Superior temporal gyrus (tissue), 1 donor: ENCODE measurements around the gene IGSF5.

Source experiments
- DNase-seq: peaks from one replicate; pipeline ENCODE4 v3.0.0-alpha.2; 2016; ENCODE audit errors: extremely low spot score

IGSF5 gene

DNA sequence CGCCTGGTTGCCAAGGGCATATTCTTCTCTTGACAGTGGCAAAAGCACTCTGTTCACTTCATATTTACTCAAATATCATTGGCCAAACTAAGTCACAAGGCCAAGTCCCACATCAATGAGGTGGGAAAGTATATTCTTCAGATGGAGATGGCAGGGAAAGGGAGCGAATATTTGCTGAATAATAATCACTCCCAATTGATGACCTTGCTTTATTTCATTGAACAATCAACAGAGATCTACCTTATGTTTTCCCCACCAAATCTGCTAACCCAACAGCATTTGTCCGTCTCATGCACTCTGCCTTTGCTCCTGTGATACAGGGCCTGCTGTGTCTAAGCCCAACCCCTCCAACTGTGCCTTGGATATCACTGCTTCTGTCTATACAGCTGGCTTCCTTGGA is 77.1 kb downstream of the IGSF5 start:
- no peak for DNase-seq

DNA sequence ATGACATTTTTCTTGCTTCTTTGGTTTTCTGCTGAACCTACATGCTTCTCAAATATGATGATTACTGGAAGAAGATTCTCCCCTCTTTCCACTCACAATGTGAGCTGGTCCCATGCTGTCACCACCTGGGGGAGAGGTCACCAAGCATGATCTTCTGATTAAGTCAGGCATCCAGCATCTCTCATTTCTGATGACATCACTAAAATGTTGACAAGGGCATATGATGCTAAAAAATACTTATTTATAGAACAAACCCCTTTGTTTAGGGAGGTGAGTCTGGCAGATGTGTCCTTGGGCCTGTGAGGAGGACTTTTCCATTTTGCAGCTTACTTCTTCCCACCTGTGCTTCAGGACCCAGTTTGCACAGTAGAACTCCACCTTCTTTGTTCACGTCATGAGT is 80.3 kb downstream of the IGSF5 start:
- DNase-seq, result no peak

DNA sequence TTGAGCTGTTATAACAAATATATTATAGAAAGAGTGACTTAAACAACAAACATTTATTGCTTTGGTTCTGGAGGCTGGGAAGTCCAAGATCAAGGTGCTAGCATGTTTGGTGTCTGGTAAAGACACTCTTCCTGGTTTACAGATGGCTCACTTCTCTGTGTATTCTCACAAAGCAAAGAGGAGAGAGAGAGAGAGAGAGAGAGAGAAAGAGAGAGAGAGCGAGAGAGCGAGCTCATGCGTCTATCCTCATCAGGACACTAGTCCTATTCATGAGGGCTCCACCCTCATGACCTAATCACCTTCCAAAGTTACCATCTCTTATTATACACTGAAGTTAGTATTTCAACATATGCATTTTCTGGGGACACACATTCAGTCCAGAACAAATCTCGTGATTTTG is 89.6 kb downstream of the IGSF5 start:
- no peak for DNase-seq

DNA sequence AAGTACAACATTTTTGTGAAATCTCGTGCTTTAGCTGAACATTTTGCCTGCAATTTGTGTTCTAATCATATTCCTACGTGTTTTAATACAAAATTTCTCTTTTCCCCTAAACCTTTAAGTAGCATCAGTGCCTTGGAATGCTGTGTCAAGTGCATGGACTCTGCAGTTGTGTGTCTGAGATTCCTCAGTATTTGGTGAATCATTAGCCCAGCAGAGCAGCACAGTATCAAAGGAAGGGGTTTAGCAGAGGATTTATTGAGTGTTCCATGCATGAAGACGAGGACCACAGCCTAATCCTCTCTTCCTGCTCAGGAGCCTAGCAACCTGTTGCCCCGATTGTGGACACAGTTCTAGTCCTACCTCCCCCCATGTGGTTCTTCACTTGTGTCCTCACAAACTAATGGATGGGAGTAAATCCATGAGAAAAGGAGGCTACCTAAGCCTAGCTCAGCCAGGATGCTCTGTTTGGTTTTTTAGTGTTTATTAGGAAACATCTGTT is 92.9 kb downstream of the IGSF5 start:
- no peak for DNase-seq

DNA sequence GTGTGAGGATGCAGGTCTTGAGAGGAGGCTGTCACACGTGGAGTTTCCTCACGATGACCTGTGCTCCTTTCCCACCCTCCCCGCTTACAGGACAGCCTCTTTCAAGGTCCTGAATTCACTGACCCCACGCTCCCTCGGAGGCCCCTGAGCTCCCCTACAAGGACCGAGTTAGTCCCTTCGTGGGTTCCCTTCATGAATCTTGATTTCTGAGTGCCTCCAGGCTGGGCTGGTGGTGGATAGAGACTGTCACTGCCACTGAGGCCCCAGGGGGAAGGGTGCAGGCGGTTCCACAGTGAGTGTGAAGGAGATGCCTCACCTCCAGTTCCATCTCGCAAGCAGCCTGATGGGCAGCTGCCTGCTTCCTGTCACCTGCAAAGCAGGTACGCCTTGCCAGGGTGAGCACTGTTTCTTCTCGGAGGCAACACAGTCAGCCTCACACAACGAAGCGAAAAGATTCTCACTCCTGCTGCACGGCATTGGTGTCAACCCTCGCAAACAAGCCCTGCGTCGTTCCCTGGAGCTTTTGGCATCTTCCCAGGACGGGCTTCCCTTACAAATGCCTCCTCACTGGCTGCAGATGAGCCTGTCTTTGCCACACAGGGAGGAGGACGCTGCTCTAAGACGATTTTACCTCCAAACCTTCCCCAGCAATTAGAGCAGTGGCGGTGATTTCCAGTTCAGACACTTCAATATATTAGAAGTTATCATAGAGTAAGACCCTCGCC is 95.6 kb downstream of the IGSF5 start:
- no peak for DNase-seq

DNA sequence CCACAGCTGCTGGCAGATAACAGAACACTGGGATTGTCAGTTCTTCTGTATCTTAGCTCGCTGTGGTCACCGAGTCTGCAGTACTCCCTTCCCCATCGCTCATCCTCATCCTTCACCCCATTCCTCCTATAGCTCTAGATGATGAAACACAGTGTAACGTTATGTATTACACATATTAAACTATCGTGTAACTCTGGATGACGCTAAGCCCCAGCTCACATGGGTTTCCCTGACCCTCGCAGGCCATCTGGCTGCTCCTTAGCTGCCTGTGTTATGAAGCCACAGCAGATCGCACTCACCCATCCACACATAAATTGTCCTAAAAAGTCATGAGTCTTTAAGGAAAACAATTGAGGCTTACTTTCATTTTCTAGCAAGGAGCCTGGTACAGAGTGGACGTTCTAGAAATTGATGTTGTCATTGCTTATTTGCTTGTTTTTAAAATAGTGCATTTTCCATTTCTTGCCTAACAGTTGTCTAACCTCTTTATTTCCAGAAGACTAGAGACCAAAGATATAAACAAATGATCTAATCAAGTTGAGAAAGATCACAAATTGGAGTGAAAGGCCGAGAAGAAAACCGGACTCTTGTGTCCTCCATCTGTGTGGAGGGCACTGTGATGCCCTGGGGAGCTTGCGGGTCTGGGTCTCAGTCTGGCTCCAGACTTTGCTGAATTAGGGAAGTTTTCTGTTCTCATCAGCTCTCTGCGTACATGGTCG is 97.9 kb downstream of the IGSF5 start:
- no peak for DNase-seq

DNA sequence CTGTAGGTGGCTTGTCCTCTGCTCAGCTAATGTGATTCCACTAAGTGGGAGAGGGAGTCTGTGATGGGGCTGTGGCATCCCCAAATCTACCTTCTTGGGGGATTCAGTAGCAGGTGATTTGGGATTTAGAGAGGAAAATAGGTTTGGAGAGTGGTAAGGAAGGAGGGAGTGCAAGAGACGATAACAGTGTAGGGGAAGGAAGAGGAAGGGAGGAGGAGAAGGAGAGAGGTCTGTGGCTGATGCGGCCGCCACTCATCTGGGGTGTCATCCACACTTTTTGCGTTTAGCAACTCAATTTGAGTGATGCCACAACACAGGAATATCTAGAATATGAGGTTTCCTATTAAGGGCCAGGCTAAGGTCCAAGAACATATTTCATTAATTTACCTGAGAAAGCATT is 98.5 kb downstream of the IGSF5 start:
- DNase-seq, result no peak

DNA sequence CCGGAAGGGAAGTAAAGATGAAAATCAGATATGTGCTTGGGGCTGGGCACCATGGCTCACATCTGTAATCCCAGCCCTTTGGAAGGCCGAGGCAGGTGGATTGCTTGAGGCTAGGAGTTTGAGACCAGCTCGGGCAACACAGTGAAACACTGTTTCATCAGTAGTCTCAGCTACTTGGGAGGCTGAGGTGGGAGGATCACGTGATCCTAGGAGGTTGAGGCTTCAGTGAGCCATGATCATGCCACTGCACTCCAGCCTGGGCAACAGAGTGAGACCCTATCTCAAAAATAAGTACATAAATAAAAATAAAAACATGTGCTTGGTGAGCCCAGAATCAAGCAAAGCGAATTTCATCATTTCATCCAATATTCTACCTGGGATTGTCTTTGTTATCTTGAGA is 98.9 kb downstream of the IGSF5 start:
- no peak for DNase-seq

DNA sequence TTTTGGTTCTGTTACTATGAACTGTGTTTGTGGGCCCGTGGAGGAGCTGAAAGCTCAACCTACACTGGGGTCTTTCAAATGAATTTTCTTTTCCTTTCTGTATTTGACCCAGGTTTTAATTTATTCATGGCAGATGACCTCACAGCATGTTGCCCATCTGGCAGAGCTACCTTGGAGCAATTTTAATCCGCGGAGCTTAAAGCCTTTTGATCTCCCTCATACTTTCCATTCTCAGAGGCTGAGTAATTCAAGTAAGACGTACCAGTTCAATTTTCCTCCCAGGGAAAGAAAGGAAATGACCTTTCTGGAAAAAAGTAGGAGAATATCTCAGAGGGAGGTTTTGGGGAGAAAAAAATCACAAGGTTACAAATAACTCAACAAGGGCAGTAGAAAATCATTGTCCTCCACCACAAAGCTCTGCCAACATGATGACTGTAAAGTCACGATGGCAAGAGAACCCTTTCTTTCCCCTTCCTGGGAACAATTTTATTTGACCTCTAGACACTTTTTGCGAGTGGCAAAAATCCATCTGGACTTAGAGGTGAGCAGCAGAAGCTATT is 100.7 kb downstream of the IGSF5 start:
- no peak for DNase-seq

DNA sequence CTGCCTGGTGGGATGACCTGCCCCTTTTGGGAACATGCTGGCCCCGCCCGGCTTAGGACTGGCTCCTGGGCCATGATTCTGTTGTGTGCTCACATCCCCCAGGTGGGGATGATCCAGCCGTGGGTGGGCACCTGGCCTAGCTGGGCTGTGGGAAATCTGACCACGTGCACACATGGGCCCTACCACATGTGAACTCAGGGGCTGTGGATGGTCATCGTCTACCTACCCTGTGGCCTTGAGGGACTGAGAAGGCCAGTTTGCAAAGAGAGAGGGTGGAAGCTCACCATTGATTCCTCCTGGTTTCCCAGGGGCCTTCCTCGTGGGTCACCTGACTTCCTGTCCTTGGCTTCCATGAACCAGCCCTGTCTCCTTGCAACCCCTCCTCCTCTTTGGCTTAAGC is 102.9 kb downstream of the IGSF5 start:
- DNase-seq, result no peak

DNA sequence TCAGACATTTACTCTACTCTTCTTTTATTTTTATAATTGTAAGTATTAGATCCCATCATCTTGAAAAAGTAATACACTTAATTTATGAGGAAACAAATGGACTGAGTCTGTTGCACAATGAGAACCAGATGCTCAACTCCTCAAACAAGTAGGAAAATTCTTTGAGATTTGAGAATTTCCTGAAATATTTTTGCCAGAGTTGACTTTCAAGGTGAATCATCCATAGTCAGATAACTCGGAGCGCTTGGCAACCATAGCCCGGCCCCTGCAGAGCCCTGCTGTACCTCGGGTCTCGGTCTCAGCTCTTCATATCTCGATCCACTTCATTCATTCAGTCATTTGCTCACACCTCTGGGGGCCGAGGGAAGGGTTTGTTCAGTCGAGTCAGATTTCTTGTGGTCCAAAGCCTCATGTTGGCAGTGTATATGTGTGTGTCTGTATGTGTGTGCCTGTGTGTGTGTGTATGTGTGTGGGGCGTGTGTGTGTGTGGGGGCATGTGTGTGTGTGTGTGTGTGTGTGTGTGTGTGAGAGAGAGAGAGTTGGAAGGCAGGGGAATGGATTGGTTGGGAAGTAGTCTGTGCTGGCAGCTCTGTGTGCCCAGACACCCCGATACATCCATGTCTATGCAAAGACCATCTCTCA is 104.2 kb downstream of the IGSF5 start:
- DNase-seq, result no peak

DNA sequence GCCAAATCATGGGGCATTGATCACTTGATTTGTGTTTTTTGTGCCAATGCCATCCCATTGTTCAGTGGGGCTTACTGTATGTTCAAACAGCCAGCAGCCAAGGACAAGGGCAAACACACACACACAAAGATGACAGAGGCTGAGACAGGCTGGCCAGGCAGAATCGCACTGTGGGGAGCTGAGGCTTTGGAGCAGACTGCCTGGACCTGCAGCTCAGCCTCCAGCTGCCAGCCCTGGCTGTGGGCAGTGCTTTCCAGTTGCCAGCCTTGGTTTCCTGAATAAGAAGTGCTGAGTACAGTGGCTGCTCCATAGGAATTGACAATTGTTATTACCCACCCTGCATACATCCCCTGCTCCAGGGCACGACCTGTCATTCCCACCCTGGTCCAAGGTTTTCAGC is 105.3 kb downstream of the IGSF5 start:
- DNase-seq, result no peak

DNA sequence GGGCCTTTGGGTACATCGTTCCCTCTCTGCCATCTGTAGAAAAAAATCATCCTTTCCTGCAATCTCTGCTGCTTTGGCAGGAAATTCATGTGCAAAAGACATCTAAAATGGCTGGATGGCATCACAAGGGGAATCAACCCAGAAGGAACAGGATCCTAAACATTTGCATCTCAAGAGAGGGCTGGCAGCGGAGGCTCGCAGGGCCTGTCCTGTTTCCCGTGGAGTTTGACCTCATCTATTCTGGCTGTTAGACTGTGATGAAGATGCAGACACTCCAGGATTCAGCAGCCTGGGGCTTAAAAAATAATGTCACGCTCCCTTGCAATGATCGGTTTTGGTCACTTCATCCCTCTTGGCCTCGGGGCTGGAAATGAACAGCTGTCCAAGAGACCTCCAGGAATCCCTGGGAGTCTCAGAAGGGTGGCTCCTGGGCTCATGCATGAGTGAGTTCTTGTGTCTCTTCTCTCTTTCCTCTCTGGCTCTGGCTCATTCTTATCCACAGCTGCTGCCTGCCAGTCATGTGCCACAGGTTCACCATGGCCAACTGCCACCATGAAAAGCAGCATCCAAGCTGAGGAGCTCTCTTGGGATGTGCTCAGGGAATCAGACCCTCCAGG is 106.1 kb downstream of the IGSF5 start:
- no peak for DNase-seq
